Measurements from ENCODE around the gene STAT1.

GRCh38 chr2:190987938-190988337 is 26.0 kb downstream of the STAT1 start:
- TF ChIP-seq POLR2AphosphoS5 (IDR thresholded peaks at IDR 0.05; ENCODE audit: low read depth, low read length), result peak; percentile 76
- no peak for TF ChIP-seq TAF1 (IDR thresholded peaks at IDR 0.05; ENCODE audit: borderline replicate concordance, low read depth, low read length)
- peak; percentile 35; the same call in 1 of the 2 replicates for TF ChIP-seq POLR2A (IDR thresholded peaks at IDR 0.05; ENCODE audit: low read depth, low read length)

Data from GM12892 (cell line).